Activated CD8-positive, alpha-beta memory T cell treated with anti-CD3 and anti-CD28 coated beads for 24 hours (primary cell): ENCODE data around the gene SPTBN1.

ENCODE experiments used
- DNase-seq: peaks from one replicate; pipeline ENCODE4 v3.0.0-alpha.2; 2020

Gene SPTBN1

GRCh38 chr2:54534221-54534620 is 78.1 kb downstream of the SPTBN1 start:
- no peak for DNase-seq

- no peak for DNase-seq
Observed at GRCh38 chr2:54534625-54535024, 78.5 kb downstream of the SPTBN1 start.

GRCh38 chr2:54535599-54536195 is 79.6 kb downstream of the SPTBN1 start:
- no peak for DNase-seq

- no peak for DNase-seq
Observed at GRCh38 chr2:54536720-54537119, 80.6 kb downstream of the SPTBN1 start.

GRCh38 chr2:54538537-54538936 is 82.4 kb downstream of the SPTBN1 start:
- DNase-seq = no peak

- no peak for DNase-seq
Observed at GRCh38 chr2:54539683-54540082, 83.6 kb downstream of the SPTBN1 start.

- no peak for DNase-seq
Observed at GRCh38 chr2:54540194-54540593, 84.1 kb downstream of the SPTBN1 start.

- no peak for DNase-seq
Observed at GRCh38 chr2:54541995-54542394, 85.9 kb downstream of the SPTBN1 start.

- no peak for DNase-seq
Observed at GRCh38 chr2:54543733-54544396, 87.7 kb downstream of the SPTBN1 start.

- DNase-seq = no peak
Observed at GRCh38 chr2:54545702-54546450, 89.7 kb downstream of the SPTBN1 start.

GRCh38 chr2:54546518-54546917 is 90.4 kb downstream of the SPTBN1 start:
- no peak for DNase-seq

- DNase-seq = no peak
Observed at GRCh38 chr2:54546923-54547720, 91.0 kb downstream of the SPTBN1 start.

- no peak for DNase-seq
Observed at GRCh38 chr2:54549430-54549829, 93.3 kb downstream of the SPTBN1 start.

GRCh38 chr2:54549917-54550518 is 93.9 kb downstream of the SPTBN1 start:
- DNase-seq = no peak

GRCh38 chr2:54550547-54550946 is 94.4 kb downstream of the SPTBN1 start:
- DNase-seq = no peak

- no peak for DNase-seq
Observed at GRCh38 chr2:54551123-54551756, 95.1 kb downstream of the SPTBN1 start.

- DNase-seq = no peak
Observed at GRCh38 chr2:54553075-54553474, 96.9 kb downstream of the SPTBN1 start.

GRCh38 chr2:54553775-54554174 is 97.6 kb downstream of the SPTBN1 start:
- no peak for DNase-seq

GRCh38 chr2:54555318-54555837 is 99.3 kb downstream of the SPTBN1 start:
- DNase-seq = no peak

GRCh38 chr2:54556621-54557121 is 100.5 kb downstream of the SPTBN1 start:
- no peak for DNase-seq

GRCh38 chr2:54557211-54557600 is 101.1 kb downstream of the SPTBN1 start:
- DNase-seq = no peak

GRCh38 chr2:54557601-54558187 is 101.6 kb downstream of the SPTBN1 start:
- DNase-seq = peak; percentile 88
